SK-N-MC (cell line): ENCODE results near the gene PRPH.

Source experiments
- FOXP2 ChIP-seq: optimal IDR thresholded peaks from 2 replicates; pipeline ENCODE3; 2011; ENCODE audit warnings: mild to moderate bottlenecking, moderate library complexity; ENCODE audit not compliant: insufficient read depth; ENCODE audit errors: extremely low read length, control extremely low read depth
- POLR2AphosphoS5 ChIP-seq: IDR thresholded peaks from 2 replicates; pipeline ENCODE4 v1.6.1; 2012; ENCODE audit warnings: mild to moderate bottlenecking, low read depth, low read length, borderline replicate concordance

GRCh38 chr12:49342914-49343731 is 48.2 kb downstream of the PRPH start:
- TF ChIP-seq FOXP2 (no peak), POLR2AphosphoS5 (no peak)
